Measurements from ENCODE around the gene CEACAM8.
"Not testable (repeated sequence)": the region's sequence is repeated elsewhere in the genome, so short reads cannot be mapped to it uniquely, and the experiment has no call there.

CEACAM8 gene

GRCh38 chr19:42540071-42540553, 54.6 kb downstream of the CEACAM8 start:
- DNase-seq = no peak

DNA sequence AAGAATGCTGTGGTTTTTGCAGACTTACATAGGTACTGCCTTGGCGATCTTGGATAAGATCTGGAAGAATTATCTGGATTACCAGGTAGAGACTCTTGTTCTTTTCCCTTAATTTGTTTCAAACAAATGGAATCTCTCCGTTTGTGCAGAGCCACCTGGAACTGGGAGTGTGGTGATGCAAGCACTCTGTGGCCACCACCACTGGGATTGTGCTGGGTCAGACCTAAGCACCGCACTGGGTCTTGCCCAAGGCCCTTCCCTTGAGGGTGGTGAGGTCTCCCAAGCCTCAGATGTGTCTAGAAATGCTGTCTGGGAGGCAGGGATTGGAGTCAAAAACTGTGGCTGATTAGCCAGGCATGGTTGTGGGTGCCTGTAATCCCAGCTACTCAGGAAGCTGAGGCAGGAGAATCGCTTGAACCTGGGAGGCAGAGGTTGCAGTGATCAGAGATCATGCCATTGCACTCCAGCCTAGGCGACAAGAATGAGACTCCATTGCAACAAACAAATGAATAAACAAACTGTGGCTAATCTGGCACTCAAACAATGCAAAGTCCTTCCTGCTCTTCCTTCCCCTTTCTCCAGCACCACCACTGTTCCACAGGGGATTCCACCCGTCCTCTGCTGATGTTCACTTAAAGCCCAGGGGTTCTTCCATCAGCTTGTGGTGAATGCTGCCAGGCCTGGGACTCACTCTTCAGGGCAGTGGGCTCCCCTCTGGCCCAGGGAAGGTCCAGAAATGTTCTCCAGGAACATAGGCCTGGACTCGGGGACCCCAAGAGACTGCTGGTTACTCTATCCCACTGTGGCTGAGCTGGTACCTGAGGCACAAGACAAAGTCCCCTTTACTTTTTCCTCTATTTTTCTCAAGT, 55.6 kb downstream of the CEACAM8 start:
- no peak for DNase-seq

DNA sequence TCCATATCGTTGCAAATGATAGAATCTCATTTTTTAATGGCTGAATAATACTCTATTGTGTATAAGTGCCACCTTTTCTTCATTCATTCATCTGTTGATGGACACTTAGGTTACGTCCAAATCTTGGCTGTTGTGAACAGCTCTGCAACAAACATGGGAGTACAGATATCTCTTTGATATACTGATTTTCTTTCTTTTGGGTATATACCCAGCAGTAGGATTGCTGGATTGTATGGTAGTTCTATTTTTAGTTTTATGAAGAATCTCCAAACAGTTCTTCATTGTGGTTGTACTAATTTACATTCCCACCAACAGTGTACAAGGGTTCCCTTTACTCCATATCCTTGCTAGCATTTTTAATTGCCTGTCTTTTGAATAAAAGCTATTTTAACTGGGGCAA, 59.4 kb downstream of the CEACAM8 start:
- DNase-seq = not testable (repeated sequence)

DNA sequence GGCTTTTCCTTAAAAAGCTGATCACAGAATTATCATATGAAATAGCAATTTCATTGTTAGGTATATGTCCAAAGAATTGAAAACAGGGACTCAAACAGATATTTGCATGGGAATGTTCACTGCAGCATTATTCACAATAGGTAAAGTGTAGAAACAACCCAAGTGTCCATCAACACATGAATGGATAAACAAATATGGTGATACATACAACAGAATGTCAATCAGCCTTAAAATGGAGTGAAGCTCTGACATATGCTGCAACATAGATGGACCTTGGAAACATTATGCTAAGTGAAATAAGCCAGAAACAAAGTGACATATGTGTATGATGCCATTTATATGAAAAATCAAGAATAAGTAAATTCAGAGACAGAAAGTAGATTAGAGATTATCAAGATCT, 60.3 kb downstream of the CEACAM8 start:
- no peak for DNase-seq

- DNase-seq = no peak
Measured at GRCh38 chr19:42532891-42533290, 61.8 kb downstream of the CEACAM8 start.

DNA sequence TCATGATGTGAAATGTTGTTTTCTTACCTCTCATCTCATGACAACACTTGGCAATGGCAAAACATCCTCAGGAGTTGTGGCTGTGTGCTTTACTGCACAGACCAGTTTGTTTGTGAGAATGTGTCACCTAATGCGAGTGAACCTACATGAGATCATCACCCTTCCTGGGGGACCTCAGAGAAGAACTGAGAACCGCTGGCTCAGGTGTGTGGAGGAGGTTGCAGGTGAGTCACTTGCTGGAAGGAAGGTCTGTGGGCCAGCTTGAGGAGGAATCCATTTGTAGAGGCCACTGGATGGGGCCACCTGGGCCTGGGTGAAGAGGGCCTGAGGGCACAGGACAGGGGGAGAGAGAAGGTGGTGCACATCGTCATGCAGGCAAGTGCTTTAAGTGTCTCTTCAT, 63.4 kb downstream of the CEACAM8 start:
- no peak for DNase-seq

Data from activated CD4-positive, alpha-beta T cell treated with anti-CD3 and anti-CD28 coated beads, Interleukin-2, amount 50 U/mL, for 1 hour (primary cell).